Activated CD4-positive, alpha-beta T cell treated with anti-CD3 and anti-CD28 coated beads for 1 hour (primary cell): ENCODE measurements around the gene SHROOM3.
"Not testable (repeated sequence)": the region's sequence is repeated elsewhere in the genome, so short reads cannot be mapped to it uniquely, and the experiment has no call there.

Experiments used
- DNase-seq: peaks from one replicate; pipeline ENCODE4 v3.0.0-alpha.2; 2020

The SHROOM3 gene

GRCh38 chr4:76703123-76703490, 268.1 kb downstream of the SHROOM3 start:
- DNase-seq = no peak

GRCh38 chr4:76703676-76704075, 268.6 kb downstream of the SHROOM3 start:
- DNase-seq = no peak

- DNase-seq = no peak
These were observed 269.3 kb downstream of the SHROOM3 start for GRCh38 chr4:76704133-76704881.

GRCh38 chr4:76705472-76705871, 270.4 kb downstream of the SHROOM3 start:
- no peak for DNase-seq

- DNase-seq = no peak
These were observed 271.6 kb downstream of the SHROOM3 start for GRCh38 chr4:76706581-76706980.

GRCh38 chr4:76708971-76709771, 274.1 kb downstream of the SHROOM3 start:
- no peak for DNase-seq

- no peak for DNase-seq
These were observed 274.7 kb downstream of the SHROOM3 start for GRCh38 chr4:76709772-76710090.

- no peak for DNase-seq
These were observed 277.5 kb downstream of the SHROOM3 start for GRCh38 chr4:76712564-76712963.

GRCh38 chr4:76714226-76714625, 279.2 kb downstream of the SHROOM3 start:
- DNase-seq = no peak

GRCh38 chr4:76716020-76716419, 281.0 kb downstream of the SHROOM3 start:
- no peak for DNase-seq

GRCh38 chr4:76716658-76717057, 281.6 kb downstream of the SHROOM3 start:
- no peak for DNase-seq

GRCh38 chr4:76717431-76717830, 282.4 kb downstream of the SHROOM3 start:
- no peak for DNase-seq

GRCh38 chr4:76718021-76718420, 283.0 kb downstream of the SHROOM3 start:
- no peak for DNase-seq

GRCh38 chr4:76718831-76719230, 283.8 kb downstream of the SHROOM3 start:
- DNase-seq = no peak

- no peak for DNase-seq
These were observed 285.1 kb downstream of the SHROOM3 start for GRCh38 chr4:76720121-76720520.

- DNase-seq = not testable (repeated sequence)
These were observed 287.1 kb downstream of the SHROOM3 start for GRCh38 chr4:76722146-76722545.

GRCh38 chr4:76722838-76723237, 287.8 kb downstream of the SHROOM3 start:
- no peak for DNase-seq

- no peak for DNase-seq
These were observed 288.3 kb downstream of the SHROOM3 start for GRCh38 chr4:76723373-76723772.

GRCh38 chr4:76723924-76724323, 288.9 kb downstream of the SHROOM3 start:
- no peak for DNase-seq

GRCh38 chr4:76725039-76725438, 290.0 kb downstream of the SHROOM3 start:
- DNase-seq = no peak

- DNase-seq = no peak
These were observed 291.1 kb downstream of the SHROOM3 start for GRCh38 chr4:76726176-76726575.

- DNase-seq = no peak
These were observed 291.6 kb downstream of the SHROOM3 start for GRCh38 chr4:76726631-76727030.

- DNase-seq = not testable (repeated sequence)
These were observed 292.9 kb downstream of the SHROOM3 start for GRCh38 chr4:76727934-76728333.

- DNase-seq = no peak
These were observed 294.4 kb downstream of the SHROOM3 start for GRCh38 chr4:76729460-76729859.

- DNase-seq = no peak
These were observed 295.0 kb downstream of the SHROOM3 start for GRCh38 chr4:76729980-76730379.
